Common myeloid progenitor, CD34-positive (primary cell): ENCODE data around the gene ATP4B.
A peak's percentile ranks its signal among the peaks of the same experiment; 100 is the strongest.
"Not testable (repeated sequence)": the region's sequence is repeated elsewhere in the genome, so short reads cannot be mapped to it uniquely, and the experiment has no call there.

Experiments
- CTCF ChIA-PET: fragments of 350-600 bp; sonication (Branson Sonifier 250); formaldehyde crosslinking; loops from one replicate; lab custom pipeline; 2021; ENCODE audit warnings: antibody characterized with exemption; lab: Charles Lee
- POLR2A ChIA-PET: fragments of 350-600 bp; sonication (Branson Sonifier 250); formaldehyde crosslinking; loops from one replicate; lab custom pipeline; 2021; ENCODE audit warnings: antibody characterized with exemption; lab: Charles Lee
- DNase-seq, 3 donors: peaks; one replicate each; pipeline versions ENCODE4 v3.0.0 to v3.0.0-alpha.2; 2013
- H3K27ac ChIP-seq, 2 experiments: 1 replicate in 1 of 2; 2 replicates in 1 of 2; pipeline ENCODE4 v1.7.0; 2013; ENCODE audit warnings: inconsistent platforms in 2 of 2, low read length in 2 of 2, mild to moderate bottlenecking in 2 of 2, low read depth in 1 of 2, moderate library complexity in 1 of 2; ENCODE audit not compliant: severe bottlenecking in 2 of 2, insufficient read depth in 1 of 2, poor library complexity in 1 of 2
- H3K27me3 ChIP-seq, 5 experiments: replicated peaks in 2 of 5; 1 replicate in 3 of 5; 2 replicates in 2 of 5; pipeline versions ENCODE4 v1.6.1 to v1.7.0; 2013; ENCODE audit warnings: low read length in 4 of 5, mild to moderate bottlenecking in 2 of 5, moderate library complexity in 2 of 5, inconsistent platforms in 1 of 5; ENCODE audit not compliant: insufficient read depth in 5 of 5, control insufficient read depth in 4 of 5
- H3K36me3 ChIP-seq, 4 experiments: 1 replicate in 2 of 4; 2 replicates in 2 of 4; pipeline versions ENCODE4 v1.6.1 to v1.7.0; 2013; ENCODE audit warnings: low read length in 3 of 4, control low read depth in 1 of 4, mild to moderate bottlenecking in 1 of 4; ENCODE audit not compliant: control insufficient read depth in 4 of 4, insufficient read depth in 4 of 4
- H3K4me1 ChIP-seq, 4 experiments: 1 replicate in 3 of 4; 2 replicates in 1 of 4; pipeline versions ENCODE4 v1.6.1 to v1.7.1; 2013; ENCODE audit warnings: low read length in 3 of 4, mild to moderate bottlenecking in 3 of 4, control low read depth in 1 of 4, inconsistent platforms in 1 of 4, moderate library complexity in 1 of 4; ENCODE audit not compliant: control insufficient read depth in 4 of 4, insufficient read depth in 4 of 4; ENCODE audit errors: control extremely low read depth in 1 of 4
- H3K4me3 ChIP-seq, 7 experiments: 1 replicate in 4 of 7; 2 replicates in 3 of 7; pipeline versions ENCODE4 v1.5.1 to v1.7.0; 2013; ENCODE audit warnings: mild to moderate bottlenecking in 7 of 7, low read length in 6 of 7, moderate library complexity in 6 of 7, inconsistent platforms in 2 of 7, low read depth in 2 of 7, control low read depth in 1 of 7; ENCODE audit not compliant: insufficient read depth in 4 of 7, control insufficient read depth in 1 of 7; ENCODE audit errors: extremely low read depth in 1 of 7
- H3K9me3 ChIP-seq, 5 experiments: 1 replicate in 4 of 5; 2 replicates in 1 of 5; pipeline versions ENCODE4 v1.6.1 to v1.7.1; 2013; ENCODE audit warnings: low read length in 4 of 5, mild to moderate bottlenecking in 2 of 5, inconsistent platforms in 1 of 5, low read depth in 1 of 5, moderate library complexity in 1 of 5; ENCODE audit not compliant: control insufficient read depth in 4 of 5, insufficient read depth in 2 of 5; ENCODE audit errors: control extremely low read depth in 1 of 5
- WGBS: methylation state at CpG from one replicate; pipeline ENCODE4 v1.1.5; 2013; ENCODE audit not compliant: insufficient coverage; 5-methylcytosine and 5-hydroxymethylcytosine counted together

Gene ATP4B

DNA sequence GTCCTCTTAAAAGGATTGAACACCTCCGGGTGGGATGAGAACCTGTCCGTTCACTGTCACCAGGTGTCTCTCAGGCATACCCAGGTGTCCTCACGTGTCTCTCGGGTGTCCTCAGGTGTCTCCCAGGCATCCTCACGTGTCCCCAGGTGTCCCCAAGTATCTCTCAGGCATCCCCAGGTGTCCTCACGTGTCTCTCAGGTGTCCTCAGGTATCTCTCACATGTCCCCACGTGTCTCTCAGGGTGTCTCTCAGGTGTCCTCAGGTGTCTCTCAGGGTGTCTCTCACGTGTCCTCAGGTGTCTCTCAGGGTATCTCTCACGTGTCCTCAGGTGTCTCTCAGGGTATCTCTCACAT is 33.8 kb downstream of the ATP4B start:
- WGBS = 98% methylated on average over 9 of the region's 9 CpGs
- no peak overlapping the region for H3K27ac ChIP-seq
- H3K4me1 ChIP-seq = no peaks in the 10 kb centered on the region
- peaks cover 3 to 64% (median 23%) of the 10 kb centered on the region in 4 experiments for H3K36me3 ChIP-seq
- H3K9me3 ChIP-seq = no peaks in the 10 kb centered on the region
- no peak overlapping the region for H3K4me3 ChIP-seq
- H3K27me3 ChIP-seq = no peaks in the 10 kb centered on the region
- DNase-seq = no peak
- ChIA-PET CTCF (no interaction called here), POLR2A (no interaction called here)

GRCh38 chr13:113623491-113624234 is 34.3 kb downstream of the ATP4B start:
- H3K27ac ChIP-seq = no peak overlapping the region
- H3K9me3 ChIP-seq = no peaks in the 10 kb centered on the region
- 95% methylated on average over 15 of the region's 20 CpGs for WGBS
- H3K27me3 ChIP-seq = no peaks in the 10 kb centered on the region
- no peaks in the 10 kb centered on the region for H3K4me1 ChIP-seq
- H3K4me3 ChIP-seq = no peak overlapping the region
- peaks cover 3 to 62% (median 20%) of the 10 kb centered on the region in 4 experiments for H3K36me3 ChIP-seq
- ChIA-PET CTCF (no interaction called here), POLR2A (no interaction called here)
- DNase-seq = peak in 2 of 3 donors; percentile 38 to 48

- CTCF ChIA-PET = no interaction called here
- no peaks in the 10 kb centered on the region for H3K4me1 ChIP-seq
Measured at GRCh38 chr13:113622791-113623490, 35.1 kb downstream of the ATP4B start.

GRCh38 chr13:113621986-113622550 is 35.9 kb downstream of the ATP4B start:
- H3K4me3 ChIP-seq, H3K9me3 ChIP-seq, CTCF ChIA-PET, DNase-seq, H3K4me1 ChIP-seq, H3K27ac ChIP-seq, H3K27me3 ChIP-seq, POLR2A ChIA-PET: not testable (repeated sequence)
- peaks cover 3 to 55% (median 17%) of the 10 kb centered on the region in 4 experiments for H3K36me3 ChIP-seq
- 98% methylated on average over 19 of the region's 20 CpGs for WGBS

More at GRCh38 chr13:113622791-113623490, 35.1 kb downstream of the ATP4B start:
- no peak for DNase-seq
- Histone ChIP-seq H3K27me3 (no peaks in the 10 kb centered on the region), H3K27ac (no peak overlapping the region), H3K4me3 (no peak overlapping the region), H3K36me3 (peaks cover 3 to 60% (median 16%) of the 10 kb centered on the region in 4 experiments), H3K9me3 (no peaks in the 10 kb centered on the region)
- WGBS = 98% methylated on average over 28 of the region's 29 CpGs
- POLR2A ChIA-PET = no interaction called here

DNA sequence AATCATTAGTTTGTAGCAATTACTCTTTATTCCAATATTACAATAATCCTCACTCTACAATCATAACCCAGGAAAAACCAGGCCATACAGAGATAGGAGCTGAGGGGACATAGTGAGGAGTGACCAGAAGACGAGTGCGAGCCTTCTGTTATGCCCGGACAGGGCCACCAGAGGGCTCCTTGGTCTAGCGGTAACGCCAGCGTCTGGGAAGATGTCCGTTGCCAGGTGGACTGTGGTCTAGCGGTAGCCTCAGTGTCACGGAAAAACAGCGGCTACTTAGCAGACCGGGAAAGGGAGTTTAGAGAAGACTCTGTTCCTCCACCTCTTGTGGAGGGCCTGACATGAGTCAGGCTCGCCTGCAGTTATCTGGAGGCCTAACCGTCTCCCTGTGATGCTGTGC is 36.5 kb downstream of the ATP4B start:
- Histone ChIP-seq H3K4me1 (peaks cover 0 to 12% (median 0%) of the 10 kb centered on the region in 4 experiments), H3K36me3 (peaks cover 3 to 54% (median 17%) of the 10 kb centered on the region in 4 experiments)
- CTCF ChIA-PET, DNase-seq, H3K4me3 ChIP-seq, POLR2A ChIA-PET, H3K27me3 ChIP-seq, H3K9me3 ChIP-seq, H3K27ac ChIP-seq: not testable (repeated sequence)
- WGBS = 97% methylated on average over 11 of the region's 13 CpGs

GRCh38 chr13:113621046-113621445 is 37.0 kb downstream of the ATP4B start:
- Histone ChIP-seq H3K4me1 (peaks cover 0 to 16% (median 0%) of the 10 kb centered on the region in 4 experiments), H3K27ac (no peak overlapping the region), H3K27me3 (no peaks in the 10 kb centered on the region), H3K36me3 (peaks cover 3 to 57% (median 17%) of the 10 kb centered on the region in 4 experiments), H3K9me3 (no peaks in the 10 kb centered on the region), H3K4me3 (no peak overlapping the region)
- no peak for DNase-seq
- POLR2A ChIA-PET = no interaction called here
- 100% methylated on average over 9 of the region's 15 CpGs for WGBS
- CTCF ChIA-PET = no interaction called here
